Mononuclear cell (primary cell): ENCODE results near the gene ATP8B1. TPM values are rescaled to one million over a fixed set of nuclear protein-coding genes. Genes with fewer than 3 reads are reported as not detected.

ENCODE experiments used
- H3K27me3 ChIP-seq: 2 replicates; pipeline ENCODE4 v1.6.0; 2011; ENCODE audit warnings: low read length, control low read depth; ENCODE audit not compliant: insufficient read depth
- H3K4me1 ChIP-seq: 2 replicates; pipeline ENCODE4 v1.5.1; 2011; ENCODE audit warnings: mild to moderate bottlenecking, low read length, control low read depth; ENCODE audit not compliant: insufficient read depth
- H3K4me3 ChIP-seq: 2 replicates; pipeline ENCODE4 v1.5.1; 2011; ENCODE audit warnings: mild to moderate bottlenecking, low read length, moderate library complexity
- H3K9me3 ChIP-seq: 2 replicates; pipeline ENCODE4 v1.5.1; 2011; ENCODE audit warnings: low read depth, mild to moderate bottlenecking, control low read depth, low read length
- total RNA-seq: library from RNA; depleted of rRNA; stranded (reverse); fragments of >200 nt; gene quantifications from one replicate; pipeline ENCODE4 v1.2.3, GENCODE V29; 2012

The ATP8B1 gene
- total RNA-seq, 1 donor: not detected

DNA sequence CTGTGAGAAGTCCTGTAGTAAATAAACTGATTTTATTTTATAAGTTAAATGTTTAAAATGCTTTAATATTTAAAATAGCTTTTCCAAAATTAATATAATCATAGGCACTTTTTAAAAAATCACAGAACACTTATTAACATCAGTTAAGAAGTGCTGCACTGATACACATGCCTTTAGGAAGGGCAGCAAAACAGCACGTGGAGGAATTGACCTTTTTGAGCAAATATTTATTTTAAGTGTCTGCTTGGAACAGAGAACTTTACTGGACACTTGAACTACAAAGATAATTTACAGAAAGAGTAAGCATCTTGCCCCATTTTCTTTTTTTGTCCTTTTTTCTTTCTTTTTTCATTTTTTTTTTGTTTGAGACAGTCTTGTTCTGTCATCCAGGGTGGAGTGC is 93.8 kb downstream of the ATP8B1 start:
- no peaks in the 10 kb centered on the region for H3K4me1 ChIP-seq
- H3K4me3 ChIP-seq: no peak overlapping the region
- H3K27me3 ChIP-seq: no peaks in the 10 kb centered on the region
- no peaks in the 10 kb centered on the region for H3K9me3 ChIP-seq

- H3K4me1 ChIP-seq: no peaks in the 10 kb centered on the region
- H3K4me3 ChIP-seq: no peak overlapping the region
- H3K9me3 ChIP-seq: no peaks in the 10 kb centered on the region
- H3K27me3 ChIP-seq: no peaks in the 10 kb centered on the region
Measured at GRCh38 chr18:57708288-57708687, 94.8 kb downstream of the ATP8B1 start.

- Histone ChIP-seq H3K27me3 (no peaks in the 10 kb centered on the region), H3K4me3 (no peak overlapping the region), H3K4me1 (no peaks in the 10 kb centered on the region), H3K9me3 (no peaks in the 10 kb centered on the region)
Measured at GRCh38 chr18:57705832-57706595, 97.1 kb downstream of the ATP8B1 start.

GRCh38 chr18:57705011-57705410 is 98.1 kb downstream of the ATP8B1 start:
- Histone ChIP-seq H3K27me3 (no peaks in the 10 kb centered on the region), H3K4me3 (no peak overlapping the region), H3K9me3 (no peaks in the 10 kb centered on the region), H3K4me1 (no peaks in the 10 kb centered on the region)

GRCh38 chr18:57698571-57699276 is 104.4 kb downstream of the ATP8B1 start:
- Histone ChIP-seq H3K9me3 (no peaks in the 10 kb centered on the region), H3K27me3 (no peaks in the 10 kb centered on the region), H3K4me3 (no peak overlapping the region), H3K4me1 (no peaks in the 10 kb centered on the region)

DNA sequence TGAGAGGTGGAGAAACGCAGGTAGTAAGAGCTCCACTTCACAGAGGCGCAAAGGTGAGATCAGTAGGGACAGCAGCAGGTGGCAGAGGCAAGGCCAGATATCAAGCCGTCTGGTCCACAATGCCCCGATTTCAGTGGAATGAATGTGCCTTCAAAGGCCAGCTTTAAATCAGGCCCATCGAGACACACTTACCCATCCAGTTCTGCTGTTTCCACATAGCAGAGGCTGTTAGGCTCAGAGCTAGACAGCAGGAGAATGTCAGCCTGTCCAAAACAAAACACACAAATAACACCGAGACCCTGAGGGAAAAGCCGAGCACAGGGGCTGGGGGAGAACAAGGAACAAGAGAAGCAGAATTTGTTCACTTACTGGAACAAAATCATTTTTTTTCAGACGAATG is 105.7 kb downstream of the ATP8B1 start:
- H3K4me3 ChIP-seq: no peak overlapping the region
- H3K27me3 ChIP-seq: no peaks in the 10 kb centered on the region
- H3K4me1 ChIP-seq: no peaks in the 10 kb centered on the region
- no peaks in the 10 kb centered on the region for H3K9me3 ChIP-seq

DNA sequence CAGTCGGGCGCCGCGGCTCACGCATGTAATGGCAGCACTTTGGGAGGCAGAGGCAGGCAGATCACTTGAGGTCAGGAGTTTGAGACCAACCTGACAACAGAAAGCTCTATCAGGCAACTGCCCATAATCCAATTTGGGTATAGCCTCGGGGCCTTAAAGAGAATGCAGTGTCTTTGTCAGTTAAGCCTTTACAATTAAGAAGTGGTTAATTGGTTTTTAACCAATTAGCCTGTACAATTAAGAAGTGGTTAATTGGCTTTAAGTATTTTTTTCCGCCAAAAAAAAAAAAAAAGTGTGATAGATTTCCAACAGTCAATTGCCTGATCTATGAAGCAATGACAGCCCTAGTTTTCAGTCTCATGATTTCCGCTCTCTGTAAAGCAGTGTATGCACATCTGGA is 106.8 kb downstream of the ATP8B1 start:
- H3K4me3 ChIP-seq: no peak overlapping the region
- H3K27me3 ChIP-seq: no peaks in the 10 kb centered on the region
- H3K9me3 ChIP-seq: no peaks in the 10 kb centered on the region
- no peaks in the 10 kb centered on the region for H3K4me1 ChIP-seq

DNA sequence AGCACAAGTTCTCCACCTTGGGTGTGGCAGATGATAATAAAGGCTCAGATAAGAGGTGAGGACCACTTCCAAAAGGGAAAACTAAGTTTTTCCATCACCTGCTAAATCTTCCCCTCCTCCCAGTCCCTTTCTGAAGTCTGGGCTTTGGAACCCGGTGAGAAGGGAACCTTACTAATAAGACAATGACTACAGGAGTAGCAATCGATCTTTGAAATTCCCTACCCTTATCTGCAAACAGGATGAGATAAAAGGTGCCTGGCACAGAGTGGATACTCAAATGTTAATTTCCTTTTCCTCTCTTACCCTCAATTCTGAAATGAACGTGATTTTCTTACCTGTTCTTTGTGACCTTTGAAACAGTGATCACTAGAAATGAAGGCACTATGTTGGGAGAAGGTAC is 111.8 kb downstream of the ATP8B1 start:
- H3K4me1 ChIP-seq: no peaks in the 10 kb centered on the region
- H3K27me3 ChIP-seq: no peaks in the 10 kb centered on the region
- H3K9me3 ChIP-seq: no peaks in the 10 kb centered on the region
- no peak overlapping the region for H3K4me3 ChIP-seq

DNA sequence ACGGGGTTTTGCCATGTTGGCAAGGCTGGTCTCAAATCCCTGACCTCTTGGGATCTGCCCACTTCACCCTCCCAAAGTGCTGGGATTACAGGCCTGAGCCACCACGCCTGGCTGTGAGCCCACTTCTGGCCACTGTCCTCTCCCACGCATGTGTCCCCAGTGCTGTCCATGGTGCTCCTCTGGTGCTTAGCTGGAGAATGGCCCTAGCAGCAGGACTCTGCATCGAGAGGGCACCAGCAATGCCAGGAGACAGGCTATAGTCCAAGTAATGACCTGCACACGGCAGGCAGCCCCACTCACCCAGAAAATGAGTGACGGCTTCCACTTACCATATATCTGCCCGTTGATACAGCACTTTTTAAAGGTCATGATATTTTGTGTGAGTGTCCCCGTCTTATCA is 115.1 kb downstream of the ATP8B1 start:
- no peaks in the 10 kb centered on the region for H3K4me1 ChIP-seq
- no peak overlapping the region for H3K4me3 ChIP-seq
- no peaks in the 10 kb centered on the region for H3K9me3 ChIP-seq
- H3K27me3 ChIP-seq: no peaks in the 10 kb centered on the region

- H3K4me3 ChIP-seq: no peak overlapping the region
- H3K4me1 ChIP-seq: no peaks in the 10 kb centered on the region
- H3K9me3 ChIP-seq: no peaks in the 10 kb centered on the region
- no peaks in the 10 kb centered on the region for H3K27me3 ChIP-seq
Measured at GRCh38 chr18:57683470-57683869, 119.6 kb downstream of the ATP8B1 start.

- H3K27me3 ChIP-seq: no peaks in the 10 kb centered on the region
- no peaks in the 10 kb centered on the region for H3K9me3 ChIP-seq
- no peak overlapping the region for H3K4me3 ChIP-seq
- no peaks in the 10 kb centered on the region for H3K4me1 ChIP-seq
Measured at GRCh38 chr18:57677262-57678211, 125.6 kb downstream of the ATP8B1 start.

DNA sequence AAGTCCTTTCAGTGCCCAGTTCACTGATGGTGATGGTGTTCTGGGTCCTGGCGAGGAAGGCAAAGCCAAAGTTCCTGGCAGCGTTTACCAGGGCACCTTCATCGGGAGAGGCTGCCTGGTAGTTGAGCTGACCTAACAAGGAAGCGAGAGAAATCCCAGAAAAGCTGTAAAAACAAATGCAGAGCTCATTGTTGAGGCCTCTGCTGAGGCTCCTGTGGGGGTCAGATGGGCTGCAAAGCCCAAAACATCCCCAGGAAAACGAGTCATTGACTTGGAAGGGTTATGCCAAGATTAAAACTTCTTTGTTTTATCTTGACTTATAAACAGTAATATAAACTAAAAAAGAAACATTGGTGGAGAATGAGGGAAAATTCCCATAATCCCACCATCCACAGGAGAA is 128.2 kb downstream of the ATP8B1 start:
- Histone ChIP-seq H3K4me3 (no peak overlapping the region), H3K27me3 (no peaks in the 10 kb centered on the region), H3K9me3 (no peaks in the 10 kb centered on the region), H3K4me1 (no peaks in the 10 kb centered on the region)

GRCh38 chr18:57670046-57670445 is 133.1 kb downstream of the ATP8B1 start:
- Histone ChIP-seq H3K9me3 (no peaks in the 10 kb centered on the region), H3K27me3 (no peaks in the 10 kb centered on the region), H3K4me3 (no peak overlapping the region), H3K4me1 (peaks cover 36% of the 10 kb centered on the region)

DNA sequence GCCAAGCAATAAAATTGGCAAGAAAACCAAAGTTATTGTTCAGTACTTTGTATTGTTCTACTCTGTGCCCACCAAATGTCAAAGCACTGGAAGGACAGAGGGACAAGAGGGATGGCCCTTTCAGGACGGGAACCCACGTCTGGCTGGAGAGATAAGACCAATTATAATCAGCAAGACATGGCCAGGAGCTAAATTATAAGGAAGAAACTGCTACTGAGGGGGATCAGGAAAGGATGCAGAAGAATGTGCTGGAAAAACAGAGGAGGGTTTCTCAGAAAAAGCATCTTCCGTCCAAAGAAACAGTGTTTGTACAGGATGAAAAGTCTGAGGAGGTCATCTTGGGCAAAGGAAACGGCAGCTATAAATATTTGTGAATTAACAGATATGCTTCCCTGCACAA is 135.1 kb downstream of the ATP8B1 start:
- Histone ChIP-seq H3K4me3 (no peak overlapping the region), H3K27me3 (no peaks in the 10 kb centered on the region), H3K9me3 (no peaks in the 10 kb centered on the region), H3K4me1 (peaks cover 47% of the 10 kb centered on the region)
